Left lobe of liver (tissue), 2 donors: ENCODE results near the gene PIPOX. TPM values are rescaled to one million over a fixed set of nuclear protein-coding genes. Genes with fewer than 3 reads are reported as not detected.

Experiments
- ATAC-seq: fragments of 200-7000 bp; cut with Tn5 transposase; one replicate; pipeline ENCODE4 v1.9.1; 2020; ENCODE audit warnings: mild to moderate bottlenecking, moderate library complexity
- DNase-seq: peaks from one replicate; pipeline ENCODE4 v3.0.0-alpha.2; 2020; ENCODE audit warnings: low spot score
- total RNA-seq: library from RNA; stranded (reverse); gene quantifications from one replicate; pipeline ENCODE4 v1.2.1, GENCODE V29; 2021
- donor health status: DM: no; HTN: no; CAD: no; lungs with moderate emphysema.
- donor health status: DM: no; HTN: yes; CAD: no.

PIPOX gene
- total RNA-seq, 1 donor from 2014 or later: 324 TPM

GRCh38 chr17:29045734-29046472 is 3.0 kb downstream of the PIPOX start:
- peak; percentile 79 for DNase-seq
- ATAC-seq: peak; percentile 57

GRCh38 chr17:29046473-29046839 is 3.5 kb downstream of the PIPOX start:
- peak; percentile 84 for DNase-seq
- peak; percentile 41 for ATAC-seq

- DNase-seq (no peak), ATAC-seq (no peak)
These were observed 5.8 kb downstream of the PIPOX start for GRCh38 chr17:29048440-29049368.

GRCh38 chr17:29049541-29050145 is 6.7 kb downstream of the PIPOX start:
- DNase-seq: no peak
- ATAC-seq: no peak

GRCh38 chr17:29050176-29050575 is 7.2 kb downstream of the PIPOX start:
- DNase-seq: no peak
- no peak for ATAC-seq

GRCh38 chr17:29051194-29051593 is 8.3 kb downstream of the PIPOX start:
- ATAC-seq: no peak
- no peak for DNase-seq

GRCh38 chr17:29051731-29052130 is 8.8 kb downstream of the PIPOX start:
- ATAC-seq (peak; percentile 23), DNase-seq (no peak)

- ATAC-seq: peak; percentile 17
These were observed 11.9 kb downstream of the PIPOX start for GRCh38 chr17:29054835-29055234.

GRCh38 chr17:29057361-29057760 is 14.4 kb downstream of the PIPOX start:
- no peak for ATAC-seq

More at GRCh38 chr17:29054835-29055234, 11.9 kb downstream of the PIPOX start:
- DNase-seq: no peak

GRCh38 chr17:29058391-29058790 is 15.4 kb downstream of the PIPOX start:
- DNase-seq: no peak
- ATAC-seq: no peak

More at GRCh38 chr17:29057361-29057760, 14.4 kb downstream of the PIPOX start:
- DNase-seq: no peak

- DNase-seq (no peak), ATAC-seq (no peak)
These were observed 16.3 kb downstream of the PIPOX start for GRCh38 chr17:29059281-29059680.

GRCh38 chr17:29060475-29060874 is 17.5 kb downstream of the PIPOX start:
- DNase-seq: no peak

GRCh38 chr17:29061036-29061435 is 18.1 kb downstream of the PIPOX start:
- peak; percentile 49 for ATAC-seq
- DNase-seq: no peak

More at GRCh38 chr17:29060475-29060874, 17.5 kb downstream of the PIPOX start:
- peak; percentile 10 for ATAC-seq

- ATAC-seq (no peak), DNase-seq (no peak)
These were observed 19.3 kb downstream of the PIPOX start for GRCh38 chr17:29062215-29062614.

GRCh38 chr17:29063992-29064391 is 21.1 kb downstream of the PIPOX start:
- ATAC-seq (no peak), DNase-seq (no peak)

- ATAC-seq (no peak), DNase-seq (no peak)
These were observed 23.1 kb downstream of the PIPOX start for GRCh38 chr17:29066047-29066446.

- DNase-seq (no peak), ATAC-seq (no peak)
These were observed 23.7 kb downstream of the PIPOX start for GRCh38 chr17:29066606-29067005.

GRCh38 chr17:29068818-29069217 is 25.9 kb downstream of the PIPOX start:
- DNase-seq (no peak), ATAC-seq (no peak)

- DNase-seq (no peak), ATAC-seq (peak; percentile 26)
These were observed 26.6 kb downstream of the PIPOX start for GRCh38 chr17:29069526-29070041.

GRCh38 chr17:29070308-29070707 is 27.4 kb downstream of the PIPOX start:
- ATAC-seq (no peak), DNase-seq (no peak)

- ATAC-seq: no peak
- no peak for DNase-seq
These were observed 27.8 kb downstream of the PIPOX start for GRCh38 chr17:29070781-29071180.
